Fibroblast of the aortic adventitia (primary cell): ENCODE results near the gene PCSK9. TPM values are rescaled to one million over a fixed set of nuclear protein-coding genes. Genes with fewer than 3 reads are reported as not detected.
A peak's percentile ranks its signal among the peaks of the same experiment; 100 is the strongest.

Experiments
- DNase-seq: peaks from one replicate; pipeline ENCODE4 v3.0.0-alpha.2; 2010; ENCODE audit warnings: low read depth
- H3K4me3 ChIP-seq: 2 replicates; pipeline ENCODE4 v1.5.1; 2011; ENCODE audit warnings: low read depth, mild to moderate bottlenecking, control low read depth, low read length, moderate library complexity
- total RNA-seq: library from RNA; depleted of rRNA; stranded (reverse); fragments of >200 nt; gene quantifications from 2 replicates; pipeline ENCODE4 v1.2.3, GENCODE V29; 2012; ENCODE audit warnings: low replicate concordance
- TF ChIP-seq, protein P1 (sequence below): IDR thresholded peaks from 2 replicates; pipeline ENCODE4 v1.5.1; 2011; ENCODE audit warnings: mild to moderate bottlenecking, low read length, control low read depth, inconsistent platforms; ENCODE audit not compliant: insufficient read depth

PCSK9 gene
- total RNA-seq, 1 donor = 1.1 TPM

DNA sequence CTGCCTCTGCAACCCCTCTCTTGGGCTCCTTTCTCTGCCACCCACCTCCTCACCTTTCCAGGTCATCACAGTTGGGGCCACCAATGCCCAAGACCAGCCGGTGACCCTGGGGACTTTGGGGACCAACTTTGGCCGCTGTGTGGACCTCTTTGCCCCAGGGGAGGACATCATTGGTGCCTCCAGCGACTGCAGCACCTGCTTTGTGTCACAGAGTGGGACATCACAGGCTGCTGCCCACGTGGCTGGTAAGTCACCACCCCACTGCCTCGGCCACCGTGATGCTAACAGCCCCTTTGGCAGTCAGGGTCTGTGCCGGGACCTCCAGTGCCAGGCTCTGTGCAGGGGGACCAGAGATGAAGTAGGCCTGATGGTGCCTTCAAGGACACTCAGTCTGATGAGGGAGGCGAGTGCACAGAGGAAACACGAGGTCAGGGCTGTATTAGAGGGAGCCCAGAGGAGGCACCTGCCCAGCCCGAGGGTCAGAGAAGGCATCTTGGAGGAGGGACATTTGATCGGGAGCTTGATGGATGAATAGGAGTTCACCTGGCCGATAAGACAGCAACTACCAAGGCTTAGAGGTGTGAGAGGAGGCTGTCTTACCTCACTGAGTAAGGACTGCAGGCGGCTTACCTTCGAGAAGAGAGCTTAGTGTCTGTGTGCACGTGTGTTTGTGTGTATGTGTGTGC lies 18.1 kb downstream of the PCSK9 start:
- TF ChIP-seq, protein P1, sequence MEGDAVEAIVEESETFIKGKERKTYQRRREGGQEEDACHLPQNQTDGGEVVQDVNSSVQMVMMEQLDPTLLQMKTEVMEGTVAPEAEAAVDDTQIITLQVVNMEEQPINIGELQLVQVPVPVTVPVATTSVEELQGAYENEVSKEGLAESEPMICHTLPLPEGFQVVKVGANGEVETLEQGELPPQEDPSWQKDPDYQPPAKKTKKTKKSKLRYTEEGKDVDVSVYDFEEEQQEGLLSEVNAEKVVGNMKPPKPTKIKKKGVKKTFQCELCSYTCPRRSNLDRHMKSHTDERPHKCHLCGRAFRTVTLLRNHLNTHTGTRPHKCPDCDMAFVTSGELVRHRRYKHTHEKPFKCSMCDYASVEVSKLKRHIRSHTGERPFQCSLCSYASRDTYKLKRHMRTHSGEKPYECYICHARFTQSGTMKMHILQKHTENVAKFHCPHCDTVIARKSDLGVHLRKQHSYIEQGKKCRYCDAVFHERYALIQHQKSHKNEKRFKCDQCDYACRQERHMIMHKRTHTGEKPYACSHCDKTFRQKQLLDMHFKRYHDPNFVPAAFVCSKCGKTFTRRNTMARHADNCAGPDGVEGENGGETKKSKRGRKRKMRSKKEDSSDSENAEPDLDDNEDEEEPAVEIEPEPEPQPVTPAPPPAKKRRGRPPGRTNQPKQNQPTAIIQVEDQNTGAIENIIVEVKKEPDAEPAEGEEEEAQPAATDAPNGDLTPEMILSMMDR = no peak
- no peak overlapping the region for H3K4me3 ChIP-seq
- DNase-seq = no peak

DNA sequence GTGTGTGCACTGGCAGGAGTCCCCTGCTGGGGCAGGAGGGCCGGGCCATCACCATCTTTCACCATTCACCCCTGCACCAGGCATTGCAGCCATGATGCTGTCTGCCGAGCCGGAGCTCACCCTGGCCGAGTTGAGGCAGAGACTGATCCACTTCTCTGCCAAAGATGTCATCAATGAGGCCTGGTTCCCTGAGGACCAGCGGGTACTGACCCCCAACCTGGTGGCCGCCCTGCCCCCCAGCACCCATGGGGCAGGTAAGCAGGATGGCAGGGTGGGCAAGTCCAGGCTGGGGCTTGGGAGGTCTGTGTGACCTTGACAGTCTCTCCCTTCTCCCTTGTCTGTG lies 18.6 kb downstream of the PCSK9 start:
- H3K4me3 ChIP-seq = no peak overlapping the region
- DNase-seq = no peak
- TF ChIP-seq, protein P1 = no peak

DNA sequence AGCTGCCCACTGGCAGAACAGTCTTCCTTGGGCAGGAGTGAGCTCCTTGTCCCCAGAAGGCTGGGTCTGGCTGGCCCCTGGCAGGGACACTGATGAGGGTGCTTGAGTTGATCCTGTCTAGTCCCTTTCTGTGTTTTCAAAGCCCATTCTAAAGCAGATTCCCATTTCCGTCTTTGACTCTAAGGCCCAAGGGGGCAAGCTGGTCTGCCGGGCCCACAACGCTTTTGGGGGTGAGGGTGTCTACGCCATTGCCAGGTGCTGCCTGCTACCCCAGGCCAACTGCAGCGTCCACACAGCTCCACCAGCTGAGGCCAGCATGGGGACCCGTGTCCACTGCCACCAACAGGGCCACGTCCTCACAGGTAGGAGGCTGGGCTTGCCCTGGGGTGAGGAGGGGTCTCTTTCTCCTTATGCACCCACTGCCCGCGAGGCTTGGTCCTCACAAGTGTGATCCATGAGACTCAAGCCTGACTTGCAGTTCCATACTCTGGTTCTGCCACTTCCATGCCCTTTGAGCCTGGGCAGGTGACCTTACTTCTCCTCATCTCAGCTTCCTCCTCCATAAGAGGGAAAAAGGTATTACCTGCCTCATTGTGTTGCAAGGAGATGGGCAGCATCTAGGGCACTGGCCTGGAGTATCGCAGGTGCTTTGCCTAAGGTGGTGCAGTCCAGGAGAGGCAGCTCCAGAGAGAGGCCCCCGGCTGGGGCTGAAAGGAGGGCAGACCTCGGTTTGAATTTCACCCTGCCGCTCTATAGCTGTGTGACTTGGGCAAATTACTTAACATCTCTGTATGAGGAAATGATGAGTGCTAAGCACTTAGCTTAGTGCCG lies 20.2 kb downstream of the PCSK9 start:
- TF ChIP-seq, protein P1 = no peak
- H3K4me3 ChIP-seq = no peak overlapping the region
- DNase-seq = no peak

DNA sequence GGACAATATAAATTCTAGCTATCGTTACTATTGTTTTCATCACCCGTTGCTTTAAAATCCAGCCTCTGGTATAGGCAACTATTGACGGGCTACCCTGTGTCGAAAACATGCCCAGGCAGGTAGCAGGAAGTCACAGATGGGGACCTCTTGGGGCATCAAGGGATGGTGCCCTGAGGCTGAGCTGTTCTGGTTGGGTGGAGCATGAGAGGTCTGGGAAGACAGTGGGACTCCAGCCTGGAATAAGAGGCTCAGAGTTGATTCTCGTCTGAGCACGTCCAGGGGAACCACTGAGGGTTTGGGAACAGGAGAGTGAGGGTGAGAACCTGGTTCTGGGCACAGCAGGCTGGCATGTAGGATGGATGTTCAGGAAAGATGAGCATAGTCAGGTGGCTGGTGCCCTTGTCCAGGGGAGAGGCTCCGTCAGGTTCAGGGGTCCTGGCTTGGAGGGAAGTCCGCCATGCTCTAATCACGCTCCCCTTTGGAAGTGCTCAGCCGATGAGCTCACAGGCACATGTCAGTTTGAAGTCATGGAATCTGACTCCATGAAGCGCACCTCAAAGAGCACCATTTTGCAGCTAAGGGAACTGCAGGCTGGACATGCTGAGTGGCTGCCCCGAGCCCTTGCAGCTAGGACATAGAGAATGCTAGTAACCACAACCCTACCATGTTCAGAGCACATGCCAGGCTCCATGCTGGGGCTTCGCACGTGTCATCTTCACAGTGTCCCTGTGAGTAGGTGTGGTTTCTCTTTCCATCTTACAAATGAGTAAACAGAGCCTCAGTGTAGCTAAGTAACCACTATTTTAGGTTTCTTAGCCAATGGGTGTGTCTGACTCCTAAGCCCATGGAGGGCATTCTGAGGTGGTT lies 21.0 kb downstream of the PCSK9 start:
- TF ChIP-seq, protein P1 = no peak
- DNase-seq = peak; percentile 19
- H3K4me3 ChIP-seq = no peak overlapping the region

DNA sequence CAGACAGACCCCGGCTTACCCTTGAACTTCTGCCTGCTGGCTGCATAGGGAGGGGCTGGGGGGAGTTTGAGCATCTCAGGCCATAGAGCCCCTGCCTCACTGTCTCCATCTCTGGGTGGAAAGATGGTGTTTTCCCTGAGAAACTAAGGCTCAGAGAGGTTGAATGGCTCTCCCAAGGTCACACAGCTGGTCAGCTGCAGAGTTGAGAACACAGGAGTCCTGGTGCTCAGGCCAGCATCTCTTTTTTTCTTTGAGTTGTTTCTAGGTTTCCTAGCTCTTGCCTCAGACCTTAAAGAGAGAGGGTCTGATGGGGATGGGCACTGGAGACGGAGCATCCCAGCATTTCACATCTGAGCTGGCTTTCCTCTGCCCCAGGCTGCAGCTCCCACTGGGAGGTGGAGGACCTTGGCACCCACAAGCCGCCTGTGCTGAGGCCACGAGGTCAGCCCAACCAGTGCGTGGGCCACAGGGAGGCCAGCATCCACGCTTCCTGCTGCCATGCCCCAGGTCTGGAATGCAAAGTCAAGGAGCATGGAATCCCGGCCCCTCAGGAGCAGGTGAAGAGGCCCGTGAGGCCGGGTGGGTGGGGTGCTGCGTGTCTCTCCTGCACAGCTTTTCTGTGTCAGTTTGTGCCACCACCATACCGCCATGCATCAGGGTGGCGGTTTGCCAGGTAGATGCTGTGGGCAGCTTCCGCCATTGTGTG lies 21.8 kb downstream of the PCSK9 start:
- DNase-seq = no peak
- no peak overlapping the region for H3K4me3 ChIP-seq
- TF ChIP-seq, protein P1 = no peak

DNA sequence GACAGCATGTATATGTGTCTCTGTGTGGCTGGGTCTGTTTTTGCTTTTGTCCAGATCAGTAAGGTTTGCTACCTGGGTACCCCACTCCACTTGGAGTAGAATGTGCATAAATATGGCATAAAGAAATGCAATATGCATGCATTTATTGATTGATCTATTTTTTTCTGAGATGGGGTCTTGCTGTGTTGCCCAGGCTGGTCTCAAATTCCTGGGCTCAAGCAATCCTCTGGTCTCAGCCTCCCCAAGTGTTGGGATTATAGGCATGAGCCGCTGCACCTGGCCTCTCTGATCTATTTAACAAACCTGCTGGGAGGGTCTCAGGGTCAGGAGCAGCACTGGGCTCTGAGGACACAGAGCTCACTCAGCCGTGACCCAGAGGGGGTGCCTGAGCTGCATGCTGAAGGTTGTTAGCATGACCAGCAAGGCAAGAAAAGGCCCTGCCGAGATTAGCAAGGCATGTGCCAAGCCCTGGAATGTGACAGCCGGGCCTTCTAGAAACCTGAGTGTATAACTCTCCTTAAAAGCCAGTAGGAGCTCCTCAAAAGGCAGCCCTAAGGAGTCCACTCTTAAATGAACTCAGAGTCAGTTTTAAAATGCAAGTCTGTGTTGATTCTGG lies 22.5 kb downstream of the PCSK9 start:
- DNase-seq = no peak
- TF ChIP-seq, protein P1 = no peak
- no peak overlapping the region for H3K4me3 ChIP-seq
